GM12878 (cell line): Measurements from ENCODE around the gene C3orf70. TPM values are rescaled to one million over a fixed set of nuclear protein-coding genes. Genes with fewer than 3 reads are reported as not detected.

Experiments
- ATAC-seq: fragments of 200-7000 bp; cut with Tn5 transposase; 3 replicates; pipeline ENCODE4 v1.9.1; 2020; ENCODE audit warnings: mild to moderate bottlenecking, moderate library complexity
- BruUV-seq: library from RNA; stranded (reverse); fragments of 400-500 nt; replicated peaks from 2 replicates; lab custom pipeline; 2021; lab: Mats Ljungman, UMichigan
- CTCF ChIA-PET: fragments of 300-600 bp; sonication (Branson Sonifier 250); formaldehyde crosslinking; extraction: SDS; loops from one replicate; lab custom pipeline; 2021; ENCODE audit warnings: inconsistent platforms; lab: Yijun Ruan, JAX
- POLR2A ChIA-PET: fragments of 350-600 bp; formaldehyde crosslinking; extraction: SDS; loops from one replicate; lab custom pipeline; 2021; ENCODE audit warnings: inconsistent platforms; lab: Charles Lee
- RAD21 ChIA-PET: fragments of 300-600 bp; sonication (Branson Sonifier 250); formaldehyde crosslinking; loops from one replicate; lab custom pipeline; 2023; ENCODE audit warnings: antibody characterized with exemption; ENCODE audit not compliant: unreplicated experiment; lab: Charles Lee
- SMC1A ChIA-PET: fragments of 300-600 bp; sonication (Branson Sonifier 250); formaldehyde crosslinking; loops from one replicate; lab custom pipeline; 2023; ENCODE audit not compliant: unreplicated experiment, uncharacterized antibody; lab: Charles Lee
- DNase-seq: peaks from one replicate; pipeline ENCODE4 v3.0.0-alpha.2; 2011; ENCODE audit warnings: low read depth, low spot score
- FAIRE-seq: peaks from 3 replicates; lab custom pipeline; 2011; peaks lifted over from hg19 to GRCh38; lab: Jason Lieb, UNC
- H2AFZ ChIP-seq: 2 replicates; pipeline ENCODE4 v1.6.0; 2011; ENCODE audit warnings: low read depth, low read length, control low read depth; ENCODE audit not compliant: control insufficient read depth
- H3K27ac ChIP-seq: 2 replicates; pipeline ENCODE4 v1.5.1; 2011; ENCODE audit warnings: control low read depth; ENCODE audit not compliant: control insufficient read depth, insufficient read depth
- H3K27me3 ChIP-seq, 2 experiments: replicated peaks in 1 of 2; 2 replicates each; pipeline versions ENCODE4 v1.6.0 to v1.6.1; 2011; ENCODE audit warnings: low read length in 1 of 2; ENCODE audit not compliant: control insufficient read depth in 2 of 2, insufficient read depth in 2 of 2
- H3K36me3 ChIP-seq, 2 experiments: 2 replicates each; pipeline ENCODE4 v1.5.1; 2011; ENCODE audit warnings: low read length in 1 of 2; ENCODE audit not compliant: control insufficient read depth in 2 of 2, insufficient read depth in 2 of 2
- H3K4me1 ChIP-seq: 2 replicates; pipeline ENCODE4 v1.6.1; 2011; ENCODE audit warnings: mild to moderate bottlenecking, low read length, moderate library complexity, mixed read lengths; ENCODE audit not compliant: control insufficient read depth, insufficient read depth
- H3K4me2 ChIP-seq: 2 replicates; pipeline ENCODE4 v1.6.0; 2011; ENCODE audit warnings: control low read depth; ENCODE audit not compliant: control insufficient read depth, insufficient read depth
- H3K4me3 ChIP-seq: fragments of 200-600 bp; sonication (generic); 2 replicates; pipeline ENCODE4 v1.5.1; 2016
- H3K79me2 ChIP-seq: 2 replicates; pipeline ENCODE4 v1.6.0; 2011; ENCODE audit warnings: low read length; ENCODE audit not compliant: control insufficient read depth, insufficient read depth
- H3K9ac ChIP-seq: 2 replicates; pipeline ENCODE4 v1.8.0; 2011; ENCODE audit warnings: low read length, control low read depth, mixed read lengths; ENCODE audit not compliant: control insufficient read depth, insufficient read depth
- H3K9me3 ChIP-seq: replicated peaks from 3 replicates; pipeline ENCODE4 v1.5.1; 2011; ENCODE audit warnings: mild to moderate bottlenecking, low read length; ENCODE audit not compliant: control insufficient read depth, insufficient read depth
- H4K20me1 ChIP-seq: 2 replicates; pipeline ENCODE4 v1.6.0; 2011; ENCODE audit not compliant: control insufficient read depth, insufficient read depth
- BRCA1 ChIP-seq: IDR thresholded peaks from 2 replicates; pipeline ENCODE4 v1.6.1; 2011; ENCODE audit warnings: low read depth, low read length, improper control_type of control experiment
- CREM ChIP-seq: IDR thresholded peaks from 2 replicates; pipeline ENCODE4 v1.6.1; 2014; ENCODE audit warnings: antibody characterized with exemption, low read depth
- E2F8 ChIP-seq: fragments of 450-650 bp; IDR thresholded peaks from 2 replicates; pipeline ENCODE4 v1.6.1; 2018; ENCODE audit warnings: mild to moderate bottlenecking, low read depth, moderate library complexity; ENCODE audit not compliant: partially characterized antibody
- GABPA ChIP-seq: IDR thresholded peaks from 2 replicates; pipeline ENCODE4 v1.6.1; 2014; ENCODE audit warnings: antibody characterized with exemption, low read depth, mild to moderate bottlenecking, inconsistent platforms
- NKRF ChIP-seq: fragments of 450-650 bp; conservative IDR thresholded peaks from 2 replicates; pipeline ENCODE4 v1.6.1; 2017; ENCODE audit warnings: mild to moderate bottlenecking, moderate library complexity
- RCOR1 ChIP-seq: conservative IDR thresholded peaks from 2 replicates; pipeline ENCODE4 v1.6.1; 2012; ENCODE audit warnings: low read depth, low read length, improper control_type of control experiment
- WRNIP1 ChIP-seq: IDR thresholded peaks from 2 replicates; pipeline ENCODE4 v1.6.1; 2011; ENCODE audit warnings: low read depth, low read length, improper control_type of control experiment, borderline replicate concordance
- ZBTB4 ChIP-seq: fragments of 450-650 bp; formaldehyde crosslinking; IDR thresholded peaks from 2 replicates; pipeline ENCODE4 v1.4.0; 2022; ENCODE audit warnings: mild to moderate bottlenecking, moderate library complexity
- ZNF687 ChIP-seq: fragments of 450-650 bp; IDR thresholded peaks from 2 replicates; pipeline ENCODE4 v1.6.1; 2017; ENCODE audit warnings: mild to moderate bottlenecking, moderate library complexity
- WGBS: methylation state at CpG from one replicate; pipeline ENCODE4 v1.1.6; 2016; ENCODE audit warnings: low lambda C conversion rate; ENCODE audit not compliant: insufficient replicate concordance, insufficient coverage; ENCODE audit errors: missing lambda C conversion rate; 5-methylcytosine and 5-hydroxymethylcytosine counted together
- in situ Hi-C: fragments of 300-500 bp; cut with MboI; formaldehyde crosslinking; loops from 9 replicates; pipeline ENCODE4 v1.14.3; 2018; ENCODE audit warnings: mixed read lengths
- intact Hi-C: fragments of 100-400 bp; cut with micrococcal nuclease; formaldehyde crosslinking; loops from one replicate; pipeline ENCODE4 v1.14.2; 2022; ENCODE audit not compliant: unreplicated experiment
- polyA plus RNA-seq, 11 experiments: library from polyadenylated mRNA; depleted of rRNA in 4 of 11; unstranded in 6 of 11; stranded (reverse) in 5 of 11; fragments of >200 nt; fragmentation: Nextera tagmentation in 4 of 11; fragmentation: Illumina TruSeq in 1 of 11; extraction: Ambion mirVana in 4 of 11; extraction: Trizol in 1 of 11; gene quantifications; 1 replicate in 1 of 11; 2 replicates in 10 of 11; pipeline versions ENCODE4 v1.2.1 to v1.2.3, GENCODE V29; 2011 to 2016; ENCODE audit warnings: inconsistent platforms in 2 of 11, missing spikeins in 2 of 11, low read depth in 1 of 11
- total RNA-seq, 4 experiments: library from RNA; depleted of rRNA in 3 of 4; stranded (reverse); fragments of >200 nt in 3 of 4; fragmentation: Illumina TruSeq in 1 of 4; extraction: Trizol in 1 of 4; gene quantifications; 2 replicates each; pipeline versions ENCODE4 v1.2.1 to v1.2.3, GENCODE V29; 2013 to 2021

Gene C3orf70
- total and polyA plus RNA-seq, 10 of the 15 experiments (the other 5 are each of a cell fraction or from before 2014, with no cell fraction given): 0.03 to 0.04 TPM; not detected in 8

GRCh38 chr3:185069037-185070030, 83.5 kb downstream of the C3orf70 start:
- POLR2A ChIA-PET: no interaction called here
- Histone ChIP-seq H3K9me3 (no peaks in the 10 kb centered on the region), H3K27me3 (no peaks in the 10 kb centered on the region), H3K4me2 (no peak overlapping the region), H3K36me3 (no peaks in the 10 kb centered on the region), H3K27ac (no peak overlapping the region), H2AFZ (no peak overlapping the region), H3K9ac (no peak overlapping the region), H3K4me3 (no peak overlapping the region), H3K79me2 (no peaks in the 10 kb centered on the region), H4K20me1 (no peaks in the 10 kb centered on the region), H3K4me1 (no peaks in the 10 kb centered on the region)
- intact Hi-C loops: no loop called here
- BruUV-seq: no TSS peak
- FAIRE-seq (no peak), ATAC-seq (peak; percentile 22; the same call in 1 of the 3 replicates), DNase-seq (no peak)
- in situ Hi-C loops: no loop called here
- SMC1A ChIA-PET: interaction anchor here (1.1 to 2.2 kb wide), 2 partner anchors 107 to 239 kb away, joined by 3 to 6 read pairs; no protein-coding TSS in a partner anchor
- WGBS: 44% methylated on average over 28 of the region's 28 CpGs
- RAD21 ChIA-PET: no interaction called here
- CTCF ChIA-PET: interaction anchor here (1.2 to 3.3 kb wide), 2 partner anchors 106 to 239 kb away, joined by 5 to 11 read pairs; no protein-coding TSS in a partner anchor
- TF ChIP-seq NKRF: no peak
- TF ChIP-seq WRNIP1: no peak
- TF ChIP-seq CREM: no peak
- TF ChIP-seq BRCA1: no peak
- no peak for TF ChIP-seq ZBTB4 (CRISPR knock-in tag)
- no peak for TF ChIP-seq ZNF687
- no peak for TF ChIP-seq GABPA
- no peak for TF ChIP-seq RCOR1
- TF ChIP-seq E2F8: no peak
